Measurements from ENCODE around the gene ARTN.

The ARTN gene

DNA sequence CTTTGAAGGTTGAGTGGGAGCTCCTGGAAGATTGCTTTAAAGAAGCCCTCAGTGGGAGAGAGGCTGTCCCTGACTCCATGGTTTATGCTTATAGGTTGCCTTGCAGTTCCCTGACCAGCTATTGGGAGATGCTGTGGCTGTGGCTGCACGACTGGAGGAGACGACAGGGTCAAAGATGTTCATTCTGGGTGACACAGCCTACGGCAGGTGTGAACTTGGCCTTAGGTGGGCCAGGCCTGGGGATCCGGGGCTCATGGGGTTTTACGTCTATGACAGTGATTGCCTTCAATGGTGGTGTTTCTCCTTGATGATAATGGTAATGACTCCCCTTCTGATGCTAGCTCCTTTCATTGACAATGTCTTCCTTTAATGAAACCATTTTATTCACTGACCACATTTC lies 36.9 kb downstream of the ARTN start:
- no peak for DNase-seq (ENCODE audit: low read depth, low spot score)

DNA sequence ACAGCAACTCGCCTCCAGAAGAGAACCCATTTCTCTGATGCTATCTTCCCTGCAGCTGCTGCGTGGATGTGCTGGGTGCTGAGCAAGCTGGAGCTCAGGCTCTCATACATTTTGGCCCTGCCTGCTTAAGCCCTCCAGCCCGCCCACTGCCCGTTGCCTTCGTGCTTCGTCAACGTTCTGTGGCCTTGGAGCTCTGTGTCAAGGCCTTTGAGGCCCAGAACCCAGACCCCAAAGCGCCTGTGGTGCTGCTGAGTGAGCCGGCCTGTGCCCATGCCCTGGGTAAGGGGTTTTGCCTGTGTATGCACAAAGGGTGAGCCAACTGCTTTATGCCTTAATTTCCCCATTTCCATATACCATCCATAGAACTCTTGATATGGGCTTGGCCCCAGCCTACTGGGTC lies 37.3 kb downstream of the ARTN start:
- no peak for DNase-seq (ENCODE audit: low read depth, low spot score)

GRCh38 chr1:43971336-43971980 lies 37.9 kb downstream of the ARTN start:
- DNase-seq (ENCODE audit: low read depth, low spot score): no peak

DNA sequence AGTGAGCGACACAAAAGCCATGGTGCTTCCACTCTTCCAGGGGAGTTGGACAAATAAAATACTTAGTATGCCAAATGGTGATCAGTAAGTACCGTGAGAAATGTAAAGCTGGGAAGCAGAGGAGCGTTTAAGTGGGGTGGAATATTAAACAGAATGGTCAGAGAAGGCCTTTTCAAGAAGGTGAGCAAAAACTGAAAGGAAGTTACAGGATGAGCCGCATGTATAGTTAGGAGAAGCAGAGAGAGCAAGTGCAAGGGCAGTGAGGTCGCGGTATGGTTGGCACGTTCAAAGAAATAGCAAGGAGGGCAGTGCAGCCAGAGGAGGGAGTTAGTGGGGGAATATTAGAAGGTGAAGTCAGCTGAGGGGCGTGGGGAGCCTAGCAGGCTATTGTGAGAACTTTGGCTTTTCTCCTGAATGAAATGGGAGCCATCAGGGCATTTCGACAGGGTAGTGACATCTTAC lies 40.4 kb downstream of the ARTN start:
- DNase-seq (ENCODE audit: low read depth, low spot score): no peak

DNA sequence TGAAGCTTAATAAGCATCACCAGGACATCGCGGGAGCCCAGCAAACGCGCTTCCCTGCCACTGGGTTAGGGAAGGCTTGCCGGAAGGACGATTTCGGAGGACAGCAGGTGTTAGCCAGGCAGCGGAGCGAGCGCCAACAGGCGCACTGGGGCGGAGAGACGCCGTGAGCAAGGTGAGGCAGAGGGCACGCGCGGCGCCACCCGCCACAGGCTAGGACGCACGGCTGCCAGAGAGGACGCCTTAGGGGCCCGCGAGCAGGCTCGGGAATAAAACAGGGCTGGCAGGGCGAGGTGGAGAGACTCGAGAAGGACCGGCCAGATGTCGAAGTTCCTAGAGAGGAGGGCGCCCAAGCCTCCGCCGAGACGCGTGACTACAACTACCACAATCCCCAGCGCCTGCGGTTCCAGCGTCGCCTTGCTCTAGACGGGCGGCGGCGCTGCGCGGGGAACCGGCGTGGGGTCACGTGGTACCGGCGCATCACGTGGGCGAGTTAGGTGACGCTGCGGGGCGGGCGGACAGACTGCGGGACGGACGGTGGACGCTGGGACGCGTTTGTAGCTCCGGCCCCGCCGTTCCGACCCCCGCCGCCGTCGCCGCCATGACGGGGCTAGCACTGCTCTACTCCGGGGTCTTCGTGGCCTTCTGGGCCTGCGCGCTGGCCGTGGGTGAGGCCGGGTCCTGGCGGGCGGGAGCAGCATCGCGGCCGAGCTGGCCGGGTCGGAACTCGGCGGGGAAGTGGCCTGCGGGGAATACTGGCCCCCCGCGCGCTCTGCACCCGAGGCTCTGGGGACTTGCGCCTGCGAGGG lies 41.0 kb downstream of the ARTN start, which contains the start of gene ATP6V0B:
ATP6V0B (plus strand) TSS at position 518 of the 806 bp plus-strand sequence; CDS start at position 599, 81 bp downstream.
- DNase-seq (ENCODE audit: low read depth, low spot score): peak; percentile 92

DNA sequence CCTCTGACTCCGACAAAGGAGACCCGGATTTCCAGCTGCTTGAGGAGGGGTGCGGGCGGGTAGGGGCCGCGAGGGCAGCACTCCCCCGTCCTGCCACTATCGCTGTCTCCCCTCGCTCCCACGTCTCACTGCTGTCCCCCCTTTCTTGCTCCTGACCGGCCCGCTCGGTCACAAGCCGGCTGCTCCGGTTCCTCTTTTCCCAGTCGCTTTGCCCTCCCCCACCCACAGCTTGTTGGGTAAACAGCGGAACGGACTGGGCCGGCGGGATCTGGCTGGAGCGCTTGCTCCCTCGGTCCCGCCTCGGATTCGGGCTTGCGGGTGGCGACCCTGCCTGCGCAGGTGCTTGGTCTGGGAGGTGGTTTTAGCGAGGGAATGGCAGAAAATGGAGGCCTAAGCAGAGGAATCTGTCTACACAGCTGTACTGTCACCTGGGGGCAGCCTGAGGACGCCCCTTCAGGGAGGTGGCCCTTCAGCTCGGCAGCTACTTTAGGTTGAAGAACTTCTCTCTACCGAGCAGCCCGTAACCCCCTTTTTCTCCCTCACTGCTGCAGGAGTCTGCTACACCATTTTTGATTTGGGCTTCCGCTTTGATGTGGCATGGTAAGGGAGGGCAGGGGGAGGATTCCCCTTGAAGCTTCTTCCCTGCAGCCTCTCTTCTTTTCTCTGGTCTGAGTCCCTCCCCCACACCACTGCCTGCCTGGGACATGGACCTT lies 41.8 kb downstream of the ARTN start:
- DNase-seq (ENCODE audit: low read depth, low spot score): no peak

- no peak for DNase-seq (ENCODE audit: low read depth, low spot score)
These were observed 42.4 kb downstream of the ARTN start for GRCh38 chr1:43976045-43976444.

- no peak for DNase-seq (ENCODE audit: low read depth, low spot score)
These were observed 43.3 kb downstream of the ARTN start for GRCh38 chr1:43976890-43977289.

DNA sequence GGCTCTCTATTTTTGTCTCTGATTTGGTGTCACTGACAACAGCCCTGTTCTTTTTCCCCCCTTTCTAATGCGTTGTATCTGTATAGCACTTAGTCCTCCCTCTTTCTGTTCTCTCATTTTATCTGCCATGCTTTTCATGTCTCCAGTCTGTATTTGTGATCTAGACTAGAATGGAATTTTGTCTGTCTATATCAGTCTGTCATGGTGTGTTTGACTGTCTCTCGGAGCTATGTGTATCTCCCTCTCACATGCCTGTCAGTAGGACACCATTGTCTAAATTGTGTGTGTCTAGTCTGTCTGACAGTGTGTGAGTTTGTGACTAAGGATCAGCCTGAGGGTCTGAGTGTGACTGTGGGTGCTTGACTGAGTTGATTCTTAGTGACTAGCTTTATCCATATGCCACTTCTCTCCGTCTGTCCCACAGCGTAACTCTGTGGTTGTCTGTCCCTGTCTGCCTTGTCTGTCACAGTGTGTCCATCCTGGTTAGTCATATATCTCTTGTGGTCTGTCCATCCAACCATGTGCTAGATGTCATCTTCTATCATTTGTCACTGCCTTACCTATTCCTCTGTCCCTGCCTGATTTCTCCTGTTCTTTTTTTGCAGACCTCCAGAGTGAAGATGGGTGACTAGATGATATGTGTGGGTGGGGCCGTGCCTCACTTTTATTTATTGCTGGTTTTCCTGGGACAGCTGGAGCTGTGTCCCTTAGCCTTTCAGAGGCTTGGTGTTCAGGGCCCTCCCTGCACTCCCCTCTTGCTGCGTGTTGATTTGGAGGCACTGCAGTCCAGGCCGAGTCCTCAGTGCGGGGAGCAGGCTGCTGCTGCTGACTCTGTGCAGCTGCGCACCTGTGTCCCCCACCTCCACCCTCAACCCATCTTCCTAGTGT lies 44.0 kb downstream of the ARTN start:
- no peak for DNase-seq (ENCODE audit: low read depth, low spot score)

- no peak for DNase-seq (ENCODE audit: low read depth, low spot score)
These were observed 44.6 kb downstream of the ARTN start for GRCh38 chr1:43978264-43978550.

DNA sequence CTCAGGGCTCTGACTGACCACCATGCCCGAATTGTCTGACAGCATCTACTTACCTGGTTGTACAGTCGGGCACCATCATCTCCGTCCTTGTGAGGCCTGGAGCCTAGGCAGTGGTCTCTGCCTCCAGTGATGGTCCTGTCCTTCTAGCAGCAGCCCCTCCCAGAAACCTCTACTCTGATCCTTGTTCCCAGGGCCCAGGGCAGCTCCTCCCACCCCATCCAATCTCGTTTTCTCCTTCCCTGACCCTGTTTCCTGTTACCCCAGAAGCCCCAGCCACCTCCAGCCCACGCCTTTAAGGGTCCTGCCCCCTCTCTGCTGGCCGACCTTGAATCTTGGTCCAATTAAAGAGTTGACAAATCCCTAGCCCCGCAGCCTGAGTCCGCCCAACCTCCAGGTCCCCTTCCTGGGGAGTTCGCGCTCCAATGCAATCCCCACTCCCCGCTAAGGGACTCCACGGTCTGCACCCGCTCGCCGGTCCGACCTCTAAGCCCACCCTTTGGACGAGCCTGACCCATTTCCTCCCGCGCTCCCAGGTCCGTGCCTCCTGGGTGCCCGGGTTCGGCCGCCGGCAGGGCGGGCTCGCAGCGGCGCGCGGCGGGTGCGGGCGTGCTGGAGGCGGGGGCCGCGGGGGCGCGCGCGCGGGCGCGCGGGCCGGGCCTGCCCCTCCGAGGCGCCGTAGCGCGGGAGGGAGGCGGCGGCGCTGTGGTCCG lies 45.1 kb downstream of the ARTN start, which contains the start of gene B4GALT2:
B4GALT2 (plus strand) TSS at position 660 of the 710 bp plus-strand sequence. CDS start 1,951 bp downstream, outside the sequence.
- DNase-seq (ENCODE audit: low read depth, low spot score): no peak

- DNase-seq (ENCODE audit: low read depth, low spot score): no peak
These were observed 45.6 kb downstream of the ARTN start for GRCh38 chr1:43979261-43979527.

DNA sequence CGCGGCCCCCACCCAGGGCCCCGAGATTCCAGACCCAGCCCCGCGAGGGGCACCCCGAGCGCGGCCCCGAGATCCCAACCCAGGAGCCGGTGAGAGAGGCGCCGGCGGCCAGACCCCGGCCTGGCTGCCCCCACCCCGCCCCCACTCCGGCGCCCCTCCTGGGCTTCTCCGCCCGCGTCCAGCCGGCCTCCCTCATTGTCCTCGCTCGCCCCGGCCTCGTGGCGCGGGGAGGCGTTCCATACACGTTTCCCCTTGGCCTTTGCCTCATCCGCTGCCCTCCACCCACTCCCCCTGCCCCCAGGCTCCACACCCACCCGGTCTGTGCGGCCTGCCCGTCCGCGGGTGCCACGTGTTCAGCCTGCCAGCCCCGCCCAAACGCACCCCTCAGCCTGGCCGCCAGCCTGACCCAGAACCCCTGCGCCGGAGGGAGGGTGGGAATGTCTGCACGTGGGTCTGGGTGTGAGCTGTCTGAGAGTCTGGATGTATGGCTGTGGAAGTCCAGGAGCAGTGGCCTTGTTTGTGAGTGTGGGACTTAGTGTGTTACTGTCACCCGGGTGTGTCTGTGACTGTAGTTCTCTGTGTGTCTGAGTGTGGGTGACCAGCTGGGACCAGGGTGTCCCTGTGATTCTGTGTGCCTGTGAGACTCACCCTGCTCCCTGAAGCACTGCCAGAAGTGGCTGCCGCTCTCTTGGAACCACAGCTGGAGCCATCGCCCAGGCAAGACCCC lies 46.1 kb downstream of the ARTN start:
- DNase-seq (ENCODE audit: low read depth, low spot score): no peak

DNA sequence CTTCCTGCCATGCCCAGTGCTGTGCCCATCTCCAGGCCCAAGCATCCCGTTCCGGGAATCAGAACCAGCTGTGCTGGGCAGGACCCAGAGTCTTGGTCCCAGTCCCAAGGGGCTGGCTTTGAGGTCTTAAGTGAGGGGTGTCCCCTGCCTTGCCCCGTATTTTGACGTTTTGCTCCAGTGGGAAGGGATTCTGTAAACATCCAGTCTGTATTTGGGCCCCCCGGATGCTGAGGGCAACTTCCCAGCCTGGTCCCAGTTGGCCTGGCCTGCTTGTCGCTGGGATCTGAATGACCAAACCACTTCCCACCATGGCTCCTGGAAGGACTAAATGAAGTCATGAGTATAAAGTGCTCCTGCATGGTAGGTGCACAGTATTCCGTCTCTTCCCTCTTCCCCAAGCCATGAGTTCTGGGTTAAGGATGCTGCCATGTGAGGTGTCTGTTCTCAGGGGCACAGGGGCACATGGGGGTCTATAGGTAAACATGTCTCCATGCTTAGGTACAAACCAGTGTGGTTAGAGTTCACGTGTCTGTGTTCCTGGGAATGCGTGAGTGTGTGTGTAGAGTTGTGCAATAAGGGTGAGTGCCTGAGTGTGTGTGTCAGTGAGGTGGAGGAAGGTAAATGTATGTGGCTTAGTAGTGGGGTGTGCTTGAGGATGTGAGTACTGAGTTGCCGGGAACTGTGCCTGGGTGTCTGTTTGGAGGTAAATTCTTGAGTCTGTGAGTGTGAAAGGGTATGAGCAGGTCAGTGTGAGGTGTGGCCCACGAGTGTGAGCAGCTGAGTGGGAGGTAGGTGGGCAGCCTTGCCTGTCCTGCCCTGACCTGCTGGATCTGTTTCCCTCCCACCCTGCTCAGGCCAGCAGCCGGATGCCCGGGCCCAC lies 46.9 kb downstream of the ARTN start:
- DNase-seq (ENCODE audit: low read depth, low spot score): no peak

DNA sequence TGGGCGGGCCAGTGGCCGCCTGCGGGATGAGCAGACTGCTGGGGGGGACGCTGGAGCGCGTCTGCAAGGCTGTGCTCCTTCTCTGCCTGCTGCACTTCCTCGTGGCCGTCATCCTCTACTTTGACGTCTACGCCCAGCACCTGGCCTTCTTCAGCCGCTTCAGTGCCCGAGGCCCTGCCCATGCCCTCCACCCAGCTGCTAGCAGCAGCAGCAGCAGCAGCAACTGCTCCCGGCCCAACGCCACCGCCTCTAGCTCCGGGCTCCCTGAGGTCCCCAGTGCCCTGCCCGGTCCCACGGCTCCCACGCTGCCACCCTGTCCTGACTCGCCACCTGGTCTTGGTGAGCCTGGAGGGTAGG lies 47.5 kb downstream of the ARTN start:
- no peak for DNase-seq (ENCODE audit: low read depth, low spot score)

DNA sequence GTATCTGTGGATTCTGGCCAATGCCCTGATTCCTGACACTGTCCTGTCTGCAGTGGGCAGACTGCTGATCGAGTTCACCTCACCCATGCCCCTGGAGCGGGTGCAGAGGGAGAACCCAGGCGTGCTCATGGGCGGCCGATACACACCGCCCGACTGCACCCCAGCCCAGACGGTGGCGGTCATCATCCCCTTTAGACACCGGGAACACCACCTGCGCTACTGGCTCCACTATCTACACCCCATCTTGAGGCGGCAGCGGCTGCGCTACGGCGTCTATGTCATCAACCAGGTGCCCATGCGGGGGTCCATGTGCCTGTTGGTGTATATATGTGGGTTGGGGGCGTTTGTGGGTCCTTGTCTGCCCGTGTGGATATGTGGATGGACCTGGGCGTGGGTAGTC lies 48.0 kb downstream of the ARTN start:
- no peak for DNase-seq (ENCODE audit: low read depth, low spot score)

DNA sequence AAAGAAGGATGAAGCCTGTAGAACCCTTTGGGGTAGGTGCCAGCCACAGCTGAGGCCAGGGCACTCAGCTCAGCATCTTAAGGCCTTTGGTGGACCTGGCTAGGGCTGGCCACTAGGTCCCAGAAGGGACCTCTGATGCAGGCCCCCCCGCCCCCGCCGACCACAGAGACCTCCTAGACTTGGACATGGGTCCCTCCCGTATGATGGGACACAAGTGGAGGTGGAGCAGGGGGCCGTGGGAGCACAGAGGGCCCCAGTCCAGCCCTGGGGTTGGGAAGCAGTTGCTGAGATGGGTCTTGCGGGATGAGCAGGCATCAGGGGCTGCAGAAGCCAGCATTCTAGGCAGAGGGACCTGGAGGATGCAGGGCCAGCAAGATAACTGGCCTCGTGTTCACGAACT lies 48.6 kb downstream of the ARTN start:
- no peak for DNase-seq (ENCODE audit: low read depth, low spot score)

- no peak for DNase-seq (ENCODE audit: low read depth, low spot score)
These were observed 49.2 kb downstream of the ARTN start for GRCh38 chr1:43982808-43983207.

GRCh38 chr1:43983253-43983899 lies 49.8 kb downstream of the ARTN start:
- DNase-seq (ENCODE audit: low read depth, low spot score): no peak
